ENCODE results near the gene P2RY12. TPM values are rescaled to one million over a fixed set of nuclear protein-coding genes. Genes with fewer than 3 reads are reported as not detected.

Gene P2RY12
- total RNA-seq, 1 experiment from 2014 or later = not detected

DNA sequence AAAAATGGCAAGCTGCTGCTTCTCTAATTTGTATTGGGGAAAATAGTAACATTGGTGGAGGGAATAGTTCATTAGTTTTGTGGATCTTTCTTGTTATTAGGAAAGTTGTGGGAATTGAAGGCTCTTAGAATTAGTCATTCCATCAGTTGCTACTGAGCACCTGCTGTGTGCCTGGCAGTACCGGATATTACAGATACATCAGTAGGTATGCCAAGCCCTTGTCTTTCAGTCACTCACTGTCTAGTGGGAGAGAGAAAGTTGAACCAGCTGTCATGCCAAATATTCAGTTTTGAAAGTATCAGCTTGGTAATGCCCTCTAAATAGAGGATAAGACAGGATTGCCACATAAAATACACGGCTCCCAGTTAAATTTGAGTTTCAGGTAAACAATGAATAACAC, 43.8 kb upstream of the P2RY12 start:
- H3K4me1 Mint-ChIP-seq (ENCODE audit: insufficient read depth, unreplicated experiment) = peaks cover 6% of the 10 kb centered on the region
- no peak overlapping the region for H3K27ac Mint-ChIP-seq (ENCODE audit: low read depth, unreplicated experiment)
- CTCF ChIA-PET = interaction anchor here (0.6 to 5.0 kb wide), 4 partner anchors 11 to 245 kb away, joined by 3 to 21 read pairs (median 4); no protein-coding TSS in a partner anchor
- peak; percentile 14 for DNase-seq (ENCODE audit: unreplicated experiment)
- H3K4me3 Mint-ChIP-seq (ENCODE audit: unreplicated experiment) = no peak overlapping the region
- no peaks in the 10 kb centered on the region for H3K9me3 Mint-ChIP-seq (ENCODE audit: unreplicated experiment)
- H3K27me3 Mint-ChIP-seq (ENCODE audit: insufficient read depth, unreplicated experiment) = no peaks in the 10 kb centered on the region
- BruUV-seq (replicated peaks) = no TSS peak
- POLR2A ChIA-PET = no interaction called here
- no peaks in the 10 kb centered on the region for H3K36me3 Mint-ChIP-seq (ENCODE audit: insufficient read depth, unreplicated experiment)
- TF ChIP-seq, protein P1, sequence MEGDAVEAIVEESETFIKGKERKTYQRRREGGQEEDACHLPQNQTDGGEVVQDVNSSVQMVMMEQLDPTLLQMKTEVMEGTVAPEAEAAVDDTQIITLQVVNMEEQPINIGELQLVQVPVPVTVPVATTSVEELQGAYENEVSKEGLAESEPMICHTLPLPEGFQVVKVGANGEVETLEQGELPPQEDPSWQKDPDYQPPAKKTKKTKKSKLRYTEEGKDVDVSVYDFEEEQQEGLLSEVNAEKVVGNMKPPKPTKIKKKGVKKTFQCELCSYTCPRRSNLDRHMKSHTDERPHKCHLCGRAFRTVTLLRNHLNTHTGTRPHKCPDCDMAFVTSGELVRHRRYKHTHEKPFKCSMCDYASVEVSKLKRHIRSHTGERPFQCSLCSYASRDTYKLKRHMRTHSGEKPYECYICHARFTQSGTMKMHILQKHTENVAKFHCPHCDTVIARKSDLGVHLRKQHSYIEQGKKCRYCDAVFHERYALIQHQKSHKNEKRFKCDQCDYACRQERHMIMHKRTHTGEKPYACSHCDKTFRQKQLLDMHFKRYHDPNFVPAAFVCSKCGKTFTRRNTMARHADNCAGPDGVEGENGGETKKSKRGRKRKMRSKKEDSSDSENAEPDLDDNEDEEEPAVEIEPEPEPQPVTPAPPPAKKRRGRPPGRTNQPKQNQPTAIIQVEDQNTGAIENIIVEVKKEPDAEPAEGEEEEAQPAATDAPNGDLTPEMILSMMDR (IDR thresholded peaks at IDR 0.05; ENCODE audit: unreplicated experiment) = no peak
- intact Hi-C loops (cut with micrococcal nuclease) = no loop called here

DNA sequence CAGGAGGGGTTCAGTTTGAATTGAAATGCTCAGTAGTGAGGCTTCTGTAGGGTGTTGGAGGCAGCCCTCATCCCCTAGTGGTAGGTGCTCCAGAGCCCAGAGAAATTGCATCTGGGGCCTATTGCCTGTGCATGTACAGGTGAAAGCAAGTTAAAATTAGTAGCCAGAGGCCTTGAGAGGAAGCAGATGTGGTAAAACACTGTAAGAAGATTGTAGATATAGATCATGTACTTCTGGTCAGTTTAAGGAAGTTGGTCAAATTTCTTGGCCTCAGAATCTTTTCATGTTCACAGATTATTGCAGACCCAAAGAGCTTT, 41.7 kb upstream of the P2RY12 start:
- H3K27me3 Mint-ChIP-seq (ENCODE audit: insufficient read depth, unreplicated experiment) = no peaks in the 10 kb centered on the region
- H3K4me3 Mint-ChIP-seq (ENCODE audit: unreplicated experiment) = no peak overlapping the region
- DNase-seq (ENCODE audit: unreplicated experiment) = no peak
- intact Hi-C loops (cut with micrococcal nuclease) = no loop called here
- H3K9me3 Mint-ChIP-seq (ENCODE audit: unreplicated experiment) = no peaks in the 10 kb centered on the region
- POLR2A ChIA-PET = no interaction called here
- CTCF ChIA-PET = interaction anchor here (0.7 to 1.0 kb wide), 3 partner anchors 100 to 1037 kb away, joined by 3 to 5 read pairs (median 4); no protein-coding TSS in a partner anchor
- TF ChIP-seq, protein P1 (IDR thresholded peaks at IDR 0.05; ENCODE audit: unreplicated experiment) = no peak
- H3K4me1 Mint-ChIP-seq (ENCODE audit: insufficient read depth, unreplicated experiment) = peaks cover 6% of the 10 kb centered on the region
- H3K27ac Mint-ChIP-seq (ENCODE audit: low read depth, unreplicated experiment) = no peak overlapping the region
- BruUV-seq (replicated peaks) = no TSS peak
- no peaks in the 10 kb centered on the region for H3K36me3 Mint-ChIP-seq (ENCODE audit: insufficient read depth, unreplicated experiment)

DNA sequence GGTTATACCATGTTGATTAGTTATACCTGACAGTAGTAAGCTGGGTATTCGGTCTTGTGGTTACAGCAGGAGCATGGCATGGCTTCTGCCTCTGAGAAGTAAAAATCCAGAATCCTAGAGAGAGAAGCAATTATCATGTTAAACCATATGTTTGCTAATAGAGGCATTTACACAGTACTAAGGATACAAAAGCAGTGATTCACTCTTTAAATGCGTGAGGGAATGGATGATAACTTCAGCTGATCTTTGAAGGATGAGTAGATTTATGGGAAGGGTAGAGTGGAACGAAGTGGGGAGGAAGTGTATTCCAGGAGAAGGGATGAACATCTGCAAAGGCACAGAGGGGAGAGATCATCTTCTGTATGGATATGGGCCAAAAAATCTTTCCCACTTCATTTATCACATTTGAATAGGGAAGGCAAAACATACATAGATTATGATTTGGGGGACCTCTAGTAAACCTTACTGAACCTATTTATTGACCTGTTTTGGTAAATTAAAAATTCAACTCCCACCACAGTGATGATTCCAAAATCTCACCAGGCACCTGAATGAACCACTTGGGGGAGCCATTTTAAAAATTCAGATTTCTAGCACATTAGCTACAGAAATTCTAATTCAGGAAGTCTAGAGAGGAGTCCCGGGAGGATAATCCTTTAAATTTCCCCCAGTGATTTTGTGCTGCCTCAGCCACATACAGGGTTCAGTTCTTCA, 41.2 kb upstream of the P2RY12 start:
- H3K27me3 Mint-ChIP-seq (ENCODE audit: insufficient read depth, unreplicated experiment) = no peaks in the 10 kb centered on the region
- ChIA-PET POLR2A (interaction anchor here (0.7 to 1.1 kb wide), 2 partner anchors 22 to 98 kb away, joined by 3 read pairs; no protein-coding TSS in a partner anchor), CTCF (interaction anchor here (0.7 to 1.3 kb wide), 5 partner anchors 87 to 1038 kb away, joined by 3 to 5 read pairs (median 4); no protein-coding TSS in a partner anchor)
- H3K36me3 Mint-ChIP-seq (ENCODE audit: insufficient read depth, unreplicated experiment) = no peaks in the 10 kb centered on the region
- TF ChIP-seq, protein P1 (IDR thresholded peaks at IDR 0.05; ENCODE audit: unreplicated experiment) = peak; percentile 18
- BruUV-seq (replicated peaks) = no TSS peak
- H3K4me1 Mint-ChIP-seq (ENCODE audit: insufficient read depth, unreplicated experiment) = peaks cover 2% of the 10 kb centered on the region
- H3K9me3 Mint-ChIP-seq (ENCODE audit: unreplicated experiment) = no peaks in the 10 kb centered on the region
- H3K27ac Mint-ChIP-seq (ENCODE audit: low read depth, unreplicated experiment) = no peak overlapping the region
- peak; percentile 23 for DNase-seq (ENCODE audit: unreplicated experiment)
- H3K4me3 Mint-ChIP-seq (ENCODE audit: unreplicated experiment) = no peak overlapping the region
- intact Hi-C loops (cut with micrococcal nuclease) = no loop called here

DNA sequence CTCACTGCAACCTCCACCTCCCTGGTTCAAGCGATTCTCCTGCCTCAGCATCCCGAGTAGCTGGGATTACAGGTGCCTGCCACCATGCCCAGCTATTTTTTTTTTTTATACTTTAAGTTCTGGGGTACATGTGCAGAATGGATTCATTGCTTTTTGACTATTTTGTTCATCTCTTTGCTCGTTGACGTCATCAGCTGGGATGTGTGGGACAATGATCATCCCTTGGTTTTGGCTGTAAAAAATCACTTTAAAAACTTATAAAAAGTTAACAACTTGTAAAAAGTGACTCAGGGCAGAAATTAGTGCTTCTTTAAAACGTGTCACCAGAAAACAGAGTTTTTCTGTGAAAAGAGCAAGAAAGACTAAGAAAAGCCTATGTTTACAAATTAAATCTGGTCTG, 38.5 kb upstream of the P2RY12 start:
- Mint-ChIP-seq H3K27me3 (ENCODE audit: insufficient read depth, unreplicated experiment) (no peaks in the 10 kb centered on the region), H3K27ac (ENCODE audit: low read depth, unreplicated experiment) (no peak overlapping the region), H3K36me3 (ENCODE audit: insufficient read depth, unreplicated experiment) (no peaks in the 10 kb centered on the region), H3K4me3 (ENCODE audit: unreplicated experiment) (no peak overlapping the region), H3K4me1 (ENCODE audit: insufficient read depth, unreplicated experiment) (no peaks in the 10 kb centered on the region), H3K9me3 (ENCODE audit: unreplicated experiment) (no peaks in the 10 kb centered on the region)
- CTCF ChIA-PET = interaction anchor here (1.0 kb wide), 1 partner anchor 46 kb away, joined by 3 read pairs; no protein-coding TSS in a partner anchor
- intact Hi-C loops (cut with micrococcal nuclease) = no loop called here
- DNase-seq (ENCODE audit: unreplicated experiment) = no peak
- BruUV-seq (replicated peaks) = no TSS peak
- TF ChIP-seq, protein P1 (IDR thresholded peaks at IDR 0.05; ENCODE audit: unreplicated experiment) = no peak
- POLR2A ChIA-PET = no interaction called here

Data from MCF 10A (cell line).